ENCODE data around the gene EIF4G3.

The EIF4G3 gene

DNA sequence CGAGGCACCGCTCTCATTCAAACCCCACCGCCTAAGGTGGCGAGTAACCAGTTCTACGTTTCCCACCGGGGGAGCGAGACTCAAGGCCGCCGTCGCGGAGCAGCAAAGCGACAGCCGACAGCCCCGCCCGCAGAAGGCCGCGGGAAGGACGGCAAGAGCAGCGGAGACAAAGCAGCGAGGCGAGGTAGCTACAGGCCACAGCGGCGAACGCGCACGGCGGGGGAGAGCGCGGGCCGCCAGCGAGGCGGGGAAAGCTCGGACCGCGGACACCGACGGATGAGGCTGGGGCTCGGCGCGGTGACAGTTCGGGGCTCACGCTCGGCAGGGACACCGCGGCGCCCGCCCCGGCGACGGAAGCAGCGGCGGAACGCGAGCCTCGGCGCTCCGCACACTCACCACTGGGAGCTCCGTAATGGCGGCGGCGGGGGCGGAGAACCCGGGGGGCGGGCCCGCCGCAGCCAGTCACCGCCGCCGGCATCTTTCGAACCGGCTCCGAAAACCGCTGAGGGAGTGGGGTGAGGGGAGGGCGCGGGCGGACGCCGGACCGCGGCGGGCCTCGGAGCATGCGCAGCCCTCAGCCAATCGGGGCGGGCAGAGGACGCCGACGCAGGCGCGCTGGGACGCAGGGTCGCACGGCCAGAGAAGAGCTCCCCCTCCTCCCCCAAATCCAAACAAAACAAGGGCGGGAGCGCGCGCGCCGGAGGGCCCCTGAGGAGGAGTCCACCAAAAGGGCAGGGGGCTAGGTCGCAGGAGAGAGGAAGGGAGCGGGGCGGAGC lies 390.3 kb downstream of the EIF4G3 start:
- peak overlapping the region; percentile 91 to 100 (median 100) for H3K27ac Mint-ChIP-seq
- H3K4me1 Mint-ChIP-seq: peaks cover 23% of the 10 kb centered on the region
- H3K27me3 Mint-ChIP-seq (ENCODE audit: low read depth): no peaks in the 10 kb centered on the region
- H3K4me3 Mint-ChIP-seq: peak overlapping the region; percentile 93 to 100 (median 100)
- no peaks in the 10 kb centered on the region for H3K9me3 Mint-ChIP-seq
- TF ChIP-seq, protein P1, sequence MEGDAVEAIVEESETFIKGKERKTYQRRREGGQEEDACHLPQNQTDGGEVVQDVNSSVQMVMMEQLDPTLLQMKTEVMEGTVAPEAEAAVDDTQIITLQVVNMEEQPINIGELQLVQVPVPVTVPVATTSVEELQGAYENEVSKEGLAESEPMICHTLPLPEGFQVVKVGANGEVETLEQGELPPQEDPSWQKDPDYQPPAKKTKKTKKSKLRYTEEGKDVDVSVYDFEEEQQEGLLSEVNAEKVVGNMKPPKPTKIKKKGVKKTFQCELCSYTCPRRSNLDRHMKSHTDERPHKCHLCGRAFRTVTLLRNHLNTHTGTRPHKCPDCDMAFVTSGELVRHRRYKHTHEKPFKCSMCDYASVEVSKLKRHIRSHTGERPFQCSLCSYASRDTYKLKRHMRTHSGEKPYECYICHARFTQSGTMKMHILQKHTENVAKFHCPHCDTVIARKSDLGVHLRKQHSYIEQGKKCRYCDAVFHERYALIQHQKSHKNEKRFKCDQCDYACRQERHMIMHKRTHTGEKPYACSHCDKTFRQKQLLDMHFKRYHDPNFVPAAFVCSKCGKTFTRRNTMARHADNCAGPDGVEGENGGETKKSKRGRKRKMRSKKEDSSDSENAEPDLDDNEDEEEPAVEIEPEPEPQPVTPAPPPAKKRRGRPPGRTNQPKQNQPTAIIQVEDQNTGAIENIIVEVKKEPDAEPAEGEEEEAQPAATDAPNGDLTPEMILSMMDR (IDR thresholded peaks at IDR 0.05; ENCODE audit: unreplicated experiment in 3 of 3): no peak
- no peaks in the 10 kb centered on the region for H3K36me3 Mint-ChIP-seq (ENCODE audit: low read depth)

DNA sequence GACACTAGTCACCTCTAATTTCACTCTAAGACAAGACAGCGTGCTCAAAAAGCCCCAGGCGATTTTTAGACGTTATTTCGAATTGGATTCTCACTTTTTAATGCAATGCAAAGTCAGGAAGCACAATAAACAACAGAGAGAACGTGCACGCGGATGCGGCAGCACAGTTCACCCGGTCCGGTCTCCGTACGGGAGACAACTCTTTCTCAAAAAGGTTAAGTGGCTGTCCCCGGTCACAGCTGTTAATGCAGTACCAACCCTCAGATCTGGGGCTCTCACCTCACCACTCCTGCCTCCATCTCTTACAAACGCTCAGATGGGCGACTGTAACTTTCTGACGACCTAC lies 390.8 kb downstream of the EIF4G3 start:
- peaks cover 28% of the 10 kb centered on the region for H3K4me1 Mint-ChIP-seq
- H3K27ac Mint-ChIP-seq: peak overlapping the region; percentile 91 to 100 (median 99)
- TF ChIP-seq, protein P1 (IDR thresholded peaks at IDR 0.05; ENCODE audit: unreplicated experiment in 3 of 3): no peak
- H3K36me3 Mint-ChIP-seq (ENCODE audit: low read depth): no peaks in the 10 kb centered on the region
- H3K4me3 Mint-ChIP-seq: peak overlapping the region; percentile 93 to 100 (median 100)
- no peaks in the 10 kb centered on the region for H3K9me3 Mint-ChIP-seq
- H3K27me3 Mint-ChIP-seq (ENCODE audit: low read depth): no peaks in the 10 kb centered on the region

DNA sequence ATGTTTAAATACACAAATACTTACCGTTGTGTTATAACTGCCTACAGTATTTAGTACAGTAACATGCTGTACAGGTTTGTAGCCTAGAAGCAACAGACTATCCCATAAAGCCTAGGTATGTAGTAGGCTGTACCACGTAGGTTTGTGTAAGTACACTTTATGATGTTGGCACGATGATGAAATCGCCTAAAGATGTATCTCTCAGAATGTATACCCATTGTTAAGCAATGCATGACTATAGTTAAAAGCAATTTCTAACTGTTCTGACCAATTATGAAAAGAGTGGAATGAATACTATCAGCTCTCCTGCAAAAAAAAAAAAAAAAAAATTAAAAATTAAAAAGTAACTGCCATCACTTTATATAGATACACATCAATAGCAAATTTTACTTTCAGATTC lies 401.0 kb downstream of the EIF4G3 start:
- Mint-ChIP-seq H3K4me1 (peaks cover 21% of the 10 kb centered on the region), H3K27me3 (ENCODE audit: low read depth) (no peaks in the 10 kb centered on the region), H3K9me3 (no peaks in the 10 kb centered on the region), H3K4me3 (no peak overlapping the region), H3K27ac (no peak overlapping the region), H3K36me3 (ENCODE audit: low read depth) (peaks cover 72% of the 10 kb centered on the region)
- TF ChIP-seq, protein P1 (IDR thresholded peaks at IDR 0.05; ENCODE audit: unreplicated experiment in 3 of 3): no peak

- Mint-ChIP-seq H3K36me3 (ENCODE audit: low read depth) (peaks cover 83% of the 10 kb centered on the region), H3K27me3 (ENCODE audit: low read depth) (no peaks in the 10 kb centered on the region), H3K27ac (no peak overlapping the region), H3K4me3 (no peak overlapping the region), H3K4me1 (peaks cover 9% of the 10 kb centered on the region), H3K9me3 (no peaks in the 10 kb centered on the region)
- TF ChIP-seq, protein P1 (IDR thresholded peaks at IDR 0.05; ENCODE audit: unreplicated experiment in 3 of 3): no peak
Measured at GRCh38 chr1:20771780-20772179, 404.9 kb downstream of the EIF4G3 start.

DNA sequence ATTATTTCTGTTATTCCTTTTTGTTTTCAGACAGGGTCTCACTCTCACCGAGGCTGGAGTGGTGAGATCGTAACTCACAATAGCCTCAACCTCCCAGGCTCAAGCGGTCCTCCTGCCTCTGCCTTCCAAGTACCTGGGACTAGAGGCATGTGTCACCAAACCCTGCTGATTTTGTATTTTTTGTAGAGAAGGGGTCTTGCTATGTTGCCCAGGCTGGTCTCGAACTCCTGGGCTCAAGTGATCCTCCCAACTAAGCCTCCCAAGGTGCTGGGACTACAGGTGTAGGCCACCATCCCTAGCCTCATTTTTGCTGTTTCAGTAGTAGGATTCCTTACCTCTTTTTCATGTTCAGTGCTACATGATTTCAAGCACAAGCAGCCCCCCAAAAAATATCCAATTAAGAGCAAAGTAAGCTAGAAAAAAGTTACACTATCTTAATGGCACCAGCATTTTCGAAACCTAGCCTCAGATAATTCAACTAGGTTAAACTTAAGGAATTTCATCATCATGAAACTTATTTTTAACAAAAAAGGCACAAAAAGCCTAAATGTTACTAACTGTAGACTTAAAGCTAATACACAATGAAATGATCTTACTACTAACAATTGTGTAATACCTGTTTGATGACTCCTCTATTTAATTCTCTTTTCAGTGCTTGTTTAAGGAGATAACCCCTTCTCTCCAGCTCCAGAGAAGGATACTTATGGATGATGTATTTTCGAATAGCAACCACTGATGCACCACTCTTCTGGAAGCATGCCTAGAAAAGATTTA lies 406.2 kb downstream of the EIF4G3 start:
- TF ChIP-seq, protein P1 (IDR thresholded peaks at IDR 0.05; ENCODE audit: unreplicated experiment in 3 of 3): no peak
- no peaks in the 10 kb centered on the region for H3K27me3 Mint-ChIP-seq (ENCODE audit: low read depth)
- no peaks in the 10 kb centered on the region for H3K9me3 Mint-ChIP-seq
- peaks cover 85% of the 10 kb centered on the region for H3K36me3 Mint-ChIP-seq (ENCODE audit: low read depth)
- no peak overlapping the region for H3K4me3 Mint-ChIP-seq
- H3K27ac Mint-ChIP-seq: no peak overlapping the region
- no peaks in the 10 kb centered on the region for H3K4me1 Mint-ChIP-seq

Data from nephron (organoid).